Measurements from ENCODE around the gene KIAA0319L.

Gene KIAA0319L

DNA sequence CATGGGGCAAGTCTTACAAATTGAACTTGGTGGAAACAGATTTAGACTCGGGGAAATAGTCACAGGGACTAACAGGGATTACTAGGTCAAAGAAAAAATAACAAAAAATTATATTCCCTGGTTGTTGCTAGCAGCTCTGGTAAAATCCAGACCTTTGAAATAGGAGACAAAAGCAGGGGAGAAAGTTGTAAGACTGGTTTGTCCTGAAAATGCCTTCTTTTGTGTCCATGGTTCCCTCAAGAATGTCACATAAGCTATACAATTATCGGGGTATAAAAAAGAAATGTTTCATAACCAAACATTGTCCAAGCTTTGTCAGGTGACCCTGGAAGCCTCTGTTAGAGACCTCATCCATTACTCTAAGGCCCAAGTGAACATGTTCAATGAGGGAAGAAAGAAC, 33.1 kb downstream of the KIAA0319L start:
- DNase-seq (ENCODE audit: low read depth) = no peak
- no peak overlapping the region for H3K4me3 ChIP-seq (replicated peaks; ENCODE audit: low read depth, low read length)
- TF ChIP-seq, protein P1, sequence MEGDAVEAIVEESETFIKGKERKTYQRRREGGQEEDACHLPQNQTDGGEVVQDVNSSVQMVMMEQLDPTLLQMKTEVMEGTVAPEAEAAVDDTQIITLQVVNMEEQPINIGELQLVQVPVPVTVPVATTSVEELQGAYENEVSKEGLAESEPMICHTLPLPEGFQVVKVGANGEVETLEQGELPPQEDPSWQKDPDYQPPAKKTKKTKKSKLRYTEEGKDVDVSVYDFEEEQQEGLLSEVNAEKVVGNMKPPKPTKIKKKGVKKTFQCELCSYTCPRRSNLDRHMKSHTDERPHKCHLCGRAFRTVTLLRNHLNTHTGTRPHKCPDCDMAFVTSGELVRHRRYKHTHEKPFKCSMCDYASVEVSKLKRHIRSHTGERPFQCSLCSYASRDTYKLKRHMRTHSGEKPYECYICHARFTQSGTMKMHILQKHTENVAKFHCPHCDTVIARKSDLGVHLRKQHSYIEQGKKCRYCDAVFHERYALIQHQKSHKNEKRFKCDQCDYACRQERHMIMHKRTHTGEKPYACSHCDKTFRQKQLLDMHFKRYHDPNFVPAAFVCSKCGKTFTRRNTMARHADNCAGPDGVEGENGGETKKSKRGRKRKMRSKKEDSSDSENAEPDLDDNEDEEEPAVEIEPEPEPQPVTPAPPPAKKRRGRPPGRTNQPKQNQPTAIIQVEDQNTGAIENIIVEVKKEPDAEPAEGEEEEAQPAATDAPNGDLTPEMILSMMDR (IDR thresholded peaks at IDR 0.05; ENCODE audit: low read length, missing control alignments) = no peak

DNA sequence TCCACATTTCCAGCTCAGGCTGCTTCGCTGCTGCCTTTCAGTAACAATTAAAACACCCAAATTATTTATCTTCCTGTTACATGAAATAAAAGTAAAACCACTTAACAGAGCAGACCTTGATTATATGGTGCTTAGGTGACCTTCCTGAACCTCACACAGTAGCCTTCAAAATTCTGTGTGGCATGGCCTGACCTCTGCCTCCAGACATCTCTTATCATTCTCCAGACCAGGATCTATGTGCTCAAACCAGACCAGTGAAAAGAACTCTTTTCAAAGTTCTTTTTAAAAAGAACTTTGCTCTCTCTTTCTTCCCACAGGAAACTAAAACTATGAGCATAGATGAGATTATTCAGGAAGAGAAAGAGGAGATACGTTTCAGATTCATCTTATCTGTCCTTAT, 37.8 kb downstream of the KIAA0319L start:
- TF ChIP-seq, protein P1 (IDR thresholded peaks at IDR 0.05; ENCODE audit: low read length, missing control alignments) = no peak
- DNase-seq (ENCODE audit: low read depth) = no peak
- no peak overlapping the region for H3K4me3 ChIP-seq (replicated peaks; ENCODE audit: low read depth, low read length)

DNA sequence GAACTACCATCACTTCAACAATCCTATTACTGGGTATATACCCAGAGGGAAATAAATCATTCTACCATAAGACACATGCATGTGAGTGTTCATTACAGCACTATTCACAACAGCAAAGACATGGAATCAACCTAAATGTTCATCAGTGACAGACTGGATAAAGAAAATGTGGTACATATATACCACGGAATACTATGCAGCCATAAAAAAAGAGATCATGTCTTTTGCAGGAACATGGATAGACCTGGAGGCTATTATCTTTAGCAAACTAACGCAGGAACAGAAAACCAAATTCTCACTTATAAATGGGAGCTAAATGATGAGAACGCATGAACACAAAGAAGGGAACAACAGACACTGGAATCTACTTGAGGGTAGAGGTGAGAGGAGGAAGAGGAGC, 39.0 kb downstream of the KIAA0319L start:
- no peak overlapping the region for H3K4me3 ChIP-seq (replicated peaks; ENCODE audit: low read depth, low read length)

DNA sequence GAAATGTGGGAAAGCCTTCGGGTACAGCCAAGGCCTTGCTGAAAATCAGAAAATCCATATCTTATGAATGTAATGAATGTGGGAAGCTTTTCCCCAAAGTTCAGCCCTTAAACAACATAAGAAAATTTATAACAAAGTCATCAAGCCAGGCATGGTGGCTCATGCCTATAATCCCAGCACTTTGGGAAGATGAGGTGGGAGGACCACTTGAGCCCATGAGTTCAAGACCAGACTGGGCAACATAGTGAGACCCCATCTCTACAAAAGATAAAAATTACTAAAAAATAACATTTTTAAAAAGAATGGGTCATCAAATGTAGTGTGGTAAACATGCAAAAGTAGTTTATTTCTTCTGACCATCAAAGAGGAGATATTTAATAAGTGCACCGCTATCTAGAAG, 45.9 kb downstream of the KIAA0319L start:
- no peak overlapping the region for H3K4me3 ChIP-seq (replicated peaks; ENCODE audit: low read depth, low read length)
- TF ChIP-seq, protein P1 (IDR thresholded peaks at IDR 0.05; ENCODE audit: low read length, missing control alignments) = no peak
- no peak for DNase-seq (ENCODE audit: low read depth)

More for the DNA sequence above, 39.0 kb downstream of the KIAA0319L start:
- TF ChIP-seq, protein P1 (IDR thresholded peaks at IDR 0.05; ENCODE audit: low read length, missing control alignments) = no peak
- DNase-seq (ENCODE audit: low read depth) = no peak

DNA sequence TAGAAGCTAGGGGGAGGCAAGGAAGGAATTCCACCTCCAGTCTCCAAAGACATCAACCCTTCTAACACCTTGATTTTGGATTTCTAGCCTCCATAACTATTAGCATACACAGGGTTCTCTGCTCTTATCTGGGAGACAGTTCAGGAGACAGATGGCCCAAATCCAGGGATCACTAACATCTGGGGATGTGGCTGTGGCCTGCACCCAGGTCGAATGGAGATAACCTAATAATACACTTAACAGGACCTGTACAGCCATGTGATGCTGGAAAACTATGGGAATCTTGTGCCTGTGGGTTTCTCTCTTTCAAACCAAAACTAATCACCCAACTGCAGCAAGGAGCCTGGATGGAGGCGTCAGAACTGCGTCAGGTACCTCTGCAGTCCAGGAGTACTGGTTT, 47.6 kb downstream of the KIAA0319L start:
- TF ChIP-seq, protein P1 (IDR thresholded peaks at IDR 0.05; ENCODE audit: low read length, missing control alignments) = no peak
- no peak overlapping the region for H3K4me3 ChIP-seq (replicated peaks; ENCODE audit: low read depth, low read length)
- DNase-seq (ENCODE audit: low read depth) = no peak

DNA sequence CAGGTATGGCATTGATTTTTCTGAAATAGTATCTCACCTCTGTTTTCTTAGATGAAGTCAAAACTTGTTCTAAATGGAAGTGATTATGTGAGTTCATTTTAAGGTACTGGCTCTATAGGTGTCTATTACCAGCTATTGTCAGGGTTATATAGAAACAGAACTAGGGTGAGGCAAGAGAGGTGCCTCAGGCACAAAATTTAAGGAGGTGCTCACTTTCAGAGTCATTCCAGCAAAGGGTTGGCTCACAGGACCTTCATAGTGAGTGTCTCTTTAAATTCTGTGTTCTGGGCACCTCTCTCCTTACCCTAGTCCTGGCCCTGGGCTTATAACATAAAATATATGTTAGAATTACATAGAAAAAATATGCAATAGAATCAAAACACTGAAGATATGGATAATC, 49.3 kb downstream of the KIAA0319L start:
- TF ChIP-seq, protein P1 (IDR thresholded peaks at IDR 0.05; ENCODE audit: low read length, missing control alignments) = no peak
- no peak for DNase-seq (ENCODE audit: low read depth)
- H3K4me3 ChIP-seq (replicated peaks; ENCODE audit: low read depth, low read length) = no peak overlapping the region
